KMS-11 (cell line): ENCODE results near the gene BPI.

Experiments
- H2AFZ ChIP-seq: fragments of 200-600 bp; sonication (generic); 2 replicates; pipeline ENCODE4 v1.6.1; 2016; ENCODE audit warnings: antibody characterized with exemption, mixed run types, low read depth
- H3K27ac ChIP-seq: fragments of 200-600 bp; sonication (generic); 2 replicates; pipeline ENCODE4 v1.6.1; 2016; ENCODE audit warnings: mild to moderate bottlenecking, mixed run types
- H3K27me3 ChIP-seq: fragments of 200-600 bp; sonication (generic); 2 replicates; pipeline ENCODE4 v1.6.1; 2017; ENCODE audit warnings: mild to moderate bottlenecking, low read depth, mixed run types, moderate library complexity; ENCODE audit not compliant: insufficient read depth
- H3K36me3 ChIP-seq: fragments of 200-600 bp; sonication (generic); 2 replicates; pipeline ENCODE4 v1.6.1; 2017; ENCODE audit warnings: mild to moderate bottlenecking, mixed run types; ENCODE audit not compliant: insufficient read depth
- H3K4me1 ChIP-seq: fragments of 200-600 bp; sonication (generic); 2 replicates; pipeline ENCODE4 v1.6.1; 2016; ENCODE audit warnings: mild to moderate bottlenecking, low read depth, mixed run types; ENCODE audit not compliant: poor library complexity, severe bottlenecking
- H3K4me2 ChIP-seq: fragments of 200-600 bp; sonication (generic); 2 replicates; pipeline ENCODE4 v1.7.0; 2016; ENCODE audit warnings: mild to moderate bottlenecking, mixed run types
- H3K4me3 ChIP-seq: fragments of 200-600 bp; sonication (generic); IDR thresholded peaks from 2 replicates; pipeline ENCODE4 v1.6.1; 2017; ENCODE audit warnings: low read depth, low read length, mixed read lengths; ENCODE audit not compliant: insufficient read depth
- H3K79me2 ChIP-seq: fragments of 200-600 bp; sonication (generic); 2 replicates; pipeline ENCODE4 v1.6.1; 2016; ENCODE audit warnings: low read depth, mixed run types; ENCODE audit not compliant: insufficient read depth
- H3K9ac ChIP-seq: fragments of 200-600 bp; sonication (generic); 2 replicates; pipeline ENCODE4 v1.6.1; 2016; ENCODE audit warnings: mild to moderate bottlenecking, mixed run types
- H4K20me1 ChIP-seq: fragments of 200-600 bp; sonication (generic); 2 replicates; pipeline ENCODE4 v1.6.1; 2016; ENCODE audit warnings: mild to moderate bottlenecking, mixed run types; ENCODE audit not compliant: insufficient read depth
- TF ChIP-seq, protein P1 (sequence below): fragments of 200-600 bp; sonication (generic); conservative IDR thresholded peaks from 2 replicates; pipeline ENCODE4 v1.6.1; 2017; ENCODE audit warnings: low read depth, mild to moderate bottlenecking, antibody characterized with exemption, low read length, moderate library complexity, mixed read lengths

Gene BPI

DNA sequence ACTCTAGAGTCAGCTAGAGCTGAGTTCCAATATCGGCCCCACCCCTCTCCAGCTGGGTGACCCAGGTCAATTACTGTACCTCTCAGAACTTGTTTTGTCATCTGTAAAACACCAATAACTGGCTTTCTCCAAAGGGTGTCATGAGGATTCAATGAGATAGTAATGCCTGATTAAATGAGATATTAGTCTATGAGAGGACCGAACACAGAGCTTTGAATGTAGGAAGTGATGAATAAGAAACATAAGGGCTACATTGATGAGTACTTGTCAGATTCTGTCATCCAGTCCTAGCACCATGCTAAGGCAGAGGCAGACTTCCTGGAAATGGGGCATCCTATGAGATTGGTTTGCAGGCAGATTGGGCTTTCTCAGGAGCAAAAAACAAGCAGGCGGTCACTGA is 20.2 kb downstream of the BPI start:
- H2AFZ ChIP-seq, result no peak overlapping the region

GRCh38 chr20:38325167-38325566 is 21.2 kb downstream of the BPI start:
- Histone ChIP-seq H3K4me2 (no peak overlapping the region), H3K27me3 (no peaks in the 10 kb centered on the region), H3K27ac (no peak overlapping the region), H3K4me1 (peaks cover 12% of the 10 kb centered on the region), H3K9ac (no peak overlapping the region), H3K36me3 (no peaks in the 10 kb centered on the region), H3K4me3 (no peak overlapping the region), H2AFZ (no peak overlapping the region), H4K20me1 (no peaks in the 10 kb centered on the region), H3K79me2 (no peaks in the 10 kb centered on the region)
- TF ChIP-seq, protein P1, sequence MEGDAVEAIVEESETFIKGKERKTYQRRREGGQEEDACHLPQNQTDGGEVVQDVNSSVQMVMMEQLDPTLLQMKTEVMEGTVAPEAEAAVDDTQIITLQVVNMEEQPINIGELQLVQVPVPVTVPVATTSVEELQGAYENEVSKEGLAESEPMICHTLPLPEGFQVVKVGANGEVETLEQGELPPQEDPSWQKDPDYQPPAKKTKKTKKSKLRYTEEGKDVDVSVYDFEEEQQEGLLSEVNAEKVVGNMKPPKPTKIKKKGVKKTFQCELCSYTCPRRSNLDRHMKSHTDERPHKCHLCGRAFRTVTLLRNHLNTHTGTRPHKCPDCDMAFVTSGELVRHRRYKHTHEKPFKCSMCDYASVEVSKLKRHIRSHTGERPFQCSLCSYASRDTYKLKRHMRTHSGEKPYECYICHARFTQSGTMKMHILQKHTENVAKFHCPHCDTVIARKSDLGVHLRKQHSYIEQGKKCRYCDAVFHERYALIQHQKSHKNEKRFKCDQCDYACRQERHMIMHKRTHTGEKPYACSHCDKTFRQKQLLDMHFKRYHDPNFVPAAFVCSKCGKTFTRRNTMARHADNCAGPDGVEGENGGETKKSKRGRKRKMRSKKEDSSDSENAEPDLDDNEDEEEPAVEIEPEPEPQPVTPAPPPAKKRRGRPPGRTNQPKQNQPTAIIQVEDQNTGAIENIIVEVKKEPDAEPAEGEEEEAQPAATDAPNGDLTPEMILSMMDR, result no peak

More for the DNA sequence above, 20.2 kb downstream of the BPI start:
- Histone ChIP-seq H3K4me2 (no peak overlapping the region), H3K36me3 (no peaks in the 10 kb centered on the region), H3K27me3 (no peaks in the 10 kb centered on the region), H3K27ac (no peak overlapping the region), H4K20me1 (no peaks in the 10 kb centered on the region), H3K79me2 (no peaks in the 10 kb centered on the region), H3K9ac (no peak overlapping the region), H3K4me3 (no peak overlapping the region), H3K4me1 (peaks cover 12% of the 10 kb centered on the region)
- TF ChIP-seq, protein P1, result no peak

DNA sequence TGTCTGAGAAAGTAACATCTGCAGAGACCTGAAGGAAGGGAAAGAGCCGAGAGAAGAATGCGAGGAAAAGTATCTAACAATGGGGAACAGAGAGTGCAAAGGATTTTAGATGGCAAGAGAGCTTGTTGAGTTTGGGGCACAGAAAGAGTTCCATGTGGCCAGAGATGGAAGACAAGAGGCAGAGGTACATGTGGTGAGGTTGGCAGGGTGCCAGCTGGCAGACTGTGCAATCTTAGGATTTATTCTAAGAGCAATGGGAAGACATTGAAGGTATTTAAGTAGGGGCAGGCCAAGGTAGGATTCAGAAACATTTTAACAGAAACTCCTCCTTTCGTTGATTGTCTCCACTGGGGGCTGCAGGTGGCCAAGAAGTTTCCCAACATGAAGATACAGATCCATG is 21.9 kb downstream of the BPI start:
- TF ChIP-seq, protein P1, result no peak
- Histone ChIP-seq H3K27ac (no peak overlapping the region), H3K9ac (no peak overlapping the region), H4K20me1 (no peaks in the 10 kb centered on the region), H3K79me2 (no peaks in the 10 kb centered on the region), H3K4me3 (no peak overlapping the region), H2AFZ (no peak overlapping the region), H3K36me3 (no peaks in the 10 kb centered on the region), H3K4me1 (peaks cover 12% of the 10 kb centered on the region), H3K4me2 (no peak overlapping the region), H3K27me3 (no peaks in the 10 kb centered on the region)

- TF ChIP-seq, protein P1, result no peak
- peaks cover 12% of the 10 kb centered on the region for H3K4me1 ChIP-seq
- H3K27me3 ChIP-seq, result no peaks in the 10 kb centered on the region
- H3K9ac ChIP-seq, result no peak overlapping the region
- no peak overlapping the region for H3K27ac ChIP-seq
- H2AFZ ChIP-seq, result no peak overlapping the region
- H3K4me3 ChIP-seq, result no peak overlapping the region
- H4K20me1 ChIP-seq, result no peaks in the 10 kb centered on the region
- no peak overlapping the region for H3K4me2 ChIP-seq
- no peaks in the 10 kb centered on the region for H3K79me2 ChIP-seq
- no peaks in the 10 kb centered on the region for H3K36me3 ChIP-seq
These were observed 22.4 kb downstream of the BPI start for GRCh38 chr20:38326309-38326708.
